ENCODE measurements around the gene PRCD.

The PRCD gene

DNA sequence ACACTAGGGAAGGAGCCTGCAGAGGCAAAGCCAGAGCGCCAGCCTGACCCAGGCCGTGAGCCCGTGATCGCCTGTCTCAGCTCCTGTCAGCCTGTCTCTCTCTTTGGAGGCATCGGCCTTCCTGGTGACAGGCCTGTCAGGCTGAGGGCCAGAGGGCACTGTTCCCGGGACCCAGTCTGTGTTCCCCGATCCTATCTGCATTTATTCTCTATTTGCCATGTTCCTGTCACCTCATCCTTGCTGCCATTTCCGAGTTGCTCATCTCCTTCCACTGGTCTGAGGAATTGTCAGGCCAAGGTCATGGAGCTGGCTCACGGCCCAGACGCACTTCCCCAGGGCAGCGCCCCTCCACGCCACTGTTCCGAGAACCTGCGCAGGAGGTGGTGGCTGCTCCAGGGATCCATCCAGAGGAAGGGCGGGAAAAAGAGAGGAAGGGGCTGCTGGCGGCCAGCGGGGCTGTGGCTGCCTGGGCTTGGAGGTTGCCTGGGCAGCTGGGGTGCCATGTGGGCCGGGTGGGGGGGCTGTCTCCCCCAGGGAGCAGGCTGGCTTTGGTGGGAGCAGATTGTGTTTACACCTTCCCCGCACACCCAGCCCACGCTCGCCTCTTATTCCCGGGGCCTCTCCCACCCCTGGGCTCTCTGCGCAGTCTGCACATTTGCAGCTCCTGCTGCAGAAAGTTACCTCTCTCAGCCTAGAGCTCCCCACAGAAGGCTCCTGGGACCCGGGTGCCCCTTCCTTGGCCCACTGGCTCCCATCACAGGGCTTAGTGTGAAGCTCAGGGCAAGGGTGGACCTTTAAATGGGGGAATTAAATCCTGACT lies 4.9 kb downstream of the PRCD start:
- TF ChIP-seq, protein P1, sequence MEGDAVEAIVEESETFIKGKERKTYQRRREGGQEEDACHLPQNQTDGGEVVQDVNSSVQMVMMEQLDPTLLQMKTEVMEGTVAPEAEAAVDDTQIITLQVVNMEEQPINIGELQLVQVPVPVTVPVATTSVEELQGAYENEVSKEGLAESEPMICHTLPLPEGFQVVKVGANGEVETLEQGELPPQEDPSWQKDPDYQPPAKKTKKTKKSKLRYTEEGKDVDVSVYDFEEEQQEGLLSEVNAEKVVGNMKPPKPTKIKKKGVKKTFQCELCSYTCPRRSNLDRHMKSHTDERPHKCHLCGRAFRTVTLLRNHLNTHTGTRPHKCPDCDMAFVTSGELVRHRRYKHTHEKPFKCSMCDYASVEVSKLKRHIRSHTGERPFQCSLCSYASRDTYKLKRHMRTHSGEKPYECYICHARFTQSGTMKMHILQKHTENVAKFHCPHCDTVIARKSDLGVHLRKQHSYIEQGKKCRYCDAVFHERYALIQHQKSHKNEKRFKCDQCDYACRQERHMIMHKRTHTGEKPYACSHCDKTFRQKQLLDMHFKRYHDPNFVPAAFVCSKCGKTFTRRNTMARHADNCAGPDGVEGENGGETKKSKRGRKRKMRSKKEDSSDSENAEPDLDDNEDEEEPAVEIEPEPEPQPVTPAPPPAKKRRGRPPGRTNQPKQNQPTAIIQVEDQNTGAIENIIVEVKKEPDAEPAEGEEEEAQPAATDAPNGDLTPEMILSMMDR (IDR thresholded peaks at IDR 0.05; ENCODE audit: insufficient read depth, missing control alignments) = no peak
- FAIRE-seq = no peak

DNA sequence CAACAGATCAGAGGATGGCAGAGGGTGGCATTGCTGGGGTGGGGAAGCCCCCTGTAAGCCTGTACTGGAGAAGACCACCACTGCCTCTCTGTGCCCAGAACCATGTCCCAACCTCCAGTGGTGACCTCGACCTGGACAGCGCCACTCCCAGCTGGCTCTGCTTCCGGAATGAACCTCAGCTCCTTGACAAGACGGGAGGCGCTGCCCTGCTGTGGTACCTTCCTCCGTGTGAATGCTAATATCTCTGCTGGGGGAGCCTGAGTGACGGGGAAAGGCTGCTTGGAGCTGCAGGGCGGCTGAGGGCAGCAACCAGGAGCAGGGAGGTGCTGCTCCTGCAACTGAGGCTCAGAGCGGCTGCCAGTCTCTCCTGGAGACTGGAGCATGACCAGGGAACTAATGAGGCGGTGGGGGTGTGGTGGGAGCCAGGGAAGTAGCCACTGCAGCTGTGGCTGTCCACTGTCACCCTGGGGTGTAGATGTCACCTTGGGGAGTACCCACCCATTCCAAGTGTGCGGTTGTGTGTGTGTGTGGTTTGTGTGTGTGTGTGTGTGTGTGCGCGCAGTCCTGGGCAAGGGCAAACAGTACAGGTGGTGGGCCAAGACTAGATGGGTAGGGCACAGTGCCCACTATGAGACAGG lies 6.2 kb downstream of the PRCD start:
- DNase-seq (ENCODE audit: insufficient read length, low spot score) (no peak), FAIRE-seq (no peak)
- TF ChIP-seq, protein P1 (IDR thresholded peaks at IDR 0.05; ENCODE audit: insufficient read depth, missing control alignments) = no peak

More for the DNA sequence above, 4.9 kb downstream of the PRCD start:
- DNase-seq (ENCODE audit: insufficient read length, low spot score) = peak; percentile 15

DNA sequence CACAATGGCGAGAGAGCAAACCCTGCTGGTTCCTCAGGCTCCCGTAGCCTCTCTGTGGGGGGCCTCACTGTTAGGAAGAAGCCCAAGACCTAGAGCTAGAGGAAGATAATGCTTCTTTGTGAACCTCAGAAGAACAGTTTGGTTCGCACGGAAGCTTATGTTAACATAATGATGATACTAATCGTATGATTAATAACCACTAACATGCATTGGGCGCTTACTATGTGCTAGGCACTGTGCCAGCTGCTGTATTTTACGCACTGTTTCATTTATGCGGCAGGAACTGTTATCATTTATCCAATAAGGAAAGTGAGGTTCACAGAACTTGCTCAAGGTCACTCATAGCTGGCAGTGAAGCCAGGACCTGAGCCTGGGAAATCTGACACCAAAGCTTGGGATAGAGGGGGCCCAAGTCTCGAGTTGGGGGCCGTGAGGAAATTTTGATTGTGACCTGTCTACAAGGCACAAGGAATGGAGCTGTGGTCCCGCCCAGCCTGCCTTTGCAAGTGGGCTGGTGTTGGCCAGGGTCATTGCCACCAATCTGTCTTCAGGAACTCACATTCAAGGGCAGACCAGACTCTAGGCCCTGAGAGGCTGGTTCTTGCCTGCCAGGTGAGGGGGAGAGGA lies 6.8 kb downstream of the PRCD start:
- TF ChIP-seq, protein P1 (IDR thresholded peaks at IDR 0.05; ENCODE audit: insufficient read depth, missing control alignments) = no peak
- FAIRE-seq (no peak), DNase-seq (ENCODE audit: insufficient read length, low spot score) (no peak)

DNA sequence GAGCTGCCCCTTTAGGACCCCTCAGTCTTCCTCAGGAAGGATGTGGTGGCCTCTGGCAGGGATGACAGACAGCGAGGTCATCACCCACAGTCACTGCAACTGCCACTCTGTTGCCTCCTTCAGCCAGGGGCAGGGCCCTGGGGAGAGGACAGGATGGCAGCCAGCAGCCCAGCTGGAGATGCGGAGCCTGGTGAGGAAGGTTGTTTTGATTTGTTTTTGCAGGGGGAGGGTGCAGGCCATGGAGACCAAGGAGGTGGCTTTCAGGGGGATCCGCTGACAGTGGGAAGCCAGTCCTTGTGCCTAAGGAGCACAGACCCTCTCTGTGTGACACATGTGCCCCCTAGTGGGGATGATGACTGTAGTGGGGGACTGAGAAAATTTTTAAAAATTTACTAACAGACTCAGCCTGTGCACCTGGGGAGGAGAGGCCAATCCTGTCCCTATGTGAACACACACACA lies 7.4 kb downstream of the PRCD start:
- no peak for FAIRE-seq
- DNase-seq (ENCODE audit: insufficient read length, low spot score) = peak; percentile 39
- TF ChIP-seq, protein P1 (IDR thresholded peaks at IDR 0.05; ENCODE audit: insufficient read depth, missing control alignments) = peak; percentile 93

DNA sequence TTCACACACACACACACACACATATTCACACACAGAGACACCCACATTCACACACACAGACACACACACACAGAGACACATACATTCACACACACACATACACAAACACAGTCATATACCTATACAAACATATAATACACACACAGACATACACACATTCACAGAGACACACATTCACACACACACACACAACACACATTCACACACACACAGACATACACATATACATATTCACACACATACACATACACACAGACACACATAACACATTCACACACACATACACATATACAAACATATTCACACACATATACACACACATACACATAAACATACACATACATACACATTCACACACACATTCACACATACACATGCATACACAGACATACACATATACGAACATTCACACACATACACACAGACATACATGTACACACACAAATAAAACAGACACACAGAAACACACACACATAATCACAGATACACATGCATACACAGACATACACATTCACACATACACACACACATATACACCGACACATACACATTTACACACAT lies 7.9 kb downstream of the PRCD start:
- no peak for DNase-seq (ENCODE audit: insufficient read length, low spot score)
- TF ChIP-seq, protein P1 (IDR thresholded peaks at IDR 0.05; ENCODE audit: insufficient read depth, missing control alignments) = no peak
- FAIRE-seq = peak; percentile 58

DNA sequence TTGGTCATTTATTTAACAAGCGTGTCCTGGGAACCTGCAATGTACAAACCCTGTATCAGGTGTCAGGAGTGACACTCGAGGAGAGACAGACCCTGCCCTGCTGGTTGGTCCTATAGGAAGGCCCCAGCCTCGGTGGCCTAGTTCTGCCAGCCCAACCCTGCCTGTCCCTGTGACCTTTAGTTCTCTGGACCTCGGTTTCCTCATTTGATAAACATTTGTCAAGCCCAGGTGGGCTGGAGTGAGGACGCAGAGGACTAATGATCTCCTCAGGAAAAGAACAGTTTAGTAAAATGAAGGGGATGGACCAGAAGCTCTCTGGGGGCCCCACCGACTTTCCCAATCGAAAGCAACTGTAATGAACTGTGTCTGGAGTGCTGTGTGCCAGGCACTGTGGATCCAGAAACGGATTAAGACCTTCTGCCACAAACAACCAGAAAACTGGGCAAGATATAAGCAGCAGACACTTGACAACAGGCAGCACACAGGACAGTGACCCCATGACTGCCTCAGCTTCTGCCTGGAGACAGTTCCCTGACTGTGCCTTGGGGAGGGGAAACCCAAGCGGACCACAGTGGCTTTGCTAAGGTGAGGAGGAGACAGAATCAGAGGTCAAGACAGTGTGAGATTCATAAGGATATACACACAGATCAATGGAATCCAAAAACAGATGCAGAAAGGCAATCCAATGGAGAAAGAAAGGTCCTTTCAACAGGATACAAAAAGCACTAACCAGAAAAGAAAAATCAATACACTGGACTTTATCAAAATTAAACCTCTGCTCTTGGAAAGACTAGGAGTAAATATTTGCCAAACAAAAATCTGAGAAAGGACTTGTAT lies 8.8 kb downstream of the PRCD start:
- FAIRE-seq (no peak), DNase-seq (ENCODE audit: insufficient read length, low spot score) (no peak)
- TF ChIP-seq, protein P1 (IDR thresholded peaks at IDR 0.05; ENCODE audit: insufficient read depth, missing control alignments) = no peak

Data from D721Med (cell line).